Parathyroid adenoma (tissue), 2 donors: Measurements from ENCODE around the gene OLFML1.

Experiments used
- H2AFZ ChIP-seq: fragments of 300-600 bp; sonication (generic); one replicate; pipeline ENCODE4 v1.7.0; 2017; ENCODE audit warnings: antibody characterized with exemption, mild to moderate bottlenecking
- H3K27ac ChIP-seq: fragments of 300-600 bp; sonication (generic); one replicate; pipeline ENCODE4 v1.7.0; 2017
- H3K27me3 ChIP-seq: fragments of 300-600 bp; sonication (generic); one replicate; pipeline ENCODE4 v1.7.0; 2017; ENCODE audit warnings: low read length; ENCODE audit not compliant: control insufficient read depth, insufficient read depth
- H3K36me3 ChIP-seq: fragments of 300-600 bp; sonication (generic); one replicate; pipeline ENCODE4 v1.7.0; 2017; ENCODE audit warnings: low read length; ENCODE audit not compliant: control insufficient read depth, insufficient read depth
- H3K4me1 ChIP-seq: fragments of 300-600 bp; sonication (generic); one replicate; pipeline ENCODE4 v1.7.0; 2017; ENCODE audit warnings: control low read depth
- H3K4me2 ChIP-seq: fragments of 300-600 bp; sonication (generic); one replicate; pipeline ENCODE4 v1.7.0; 2017; ENCODE audit warnings: low read length
- H3K4me3 ChIP-seq: fragments of 300-600 bp; sonication (generic); one replicate; pipeline ENCODE4 v1.7.0; 2017; ENCODE audit warnings: low read depth, low read length
- H3K79me2 ChIP-seq: fragments of 300-600 bp; sonication (generic); one replicate; pipeline ENCODE4 v1.7.0; 2017; ENCODE audit warnings: control low read depth
- H3K9ac ChIP-seq: fragments of 300-600 bp; sonication (generic); one replicate; pipeline ENCODE4 v1.7.0; 2017; ENCODE audit warnings: mild to moderate bottlenecking
- H3K9me3 ChIP-seq: fragments of 300-600 bp; sonication (generic); one replicate; pipeline ENCODE4 v1.7.0; 2017; ENCODE audit warnings: low read length; ENCODE audit not compliant: control insufficient read depth
- TF ChIP-seq, protein P1 (sequence below): fragments of 300-600 bp; sonication (generic); IDR thresholded peaks from one replicate; pipeline ENCODE4 v1.7.0; 2017; ENCODE audit warnings: antibody characterized with exemption, mild to moderate bottlenecking
- donor health status: primary hyperparathyroidism.

The OLFML1 gene

DNA sequence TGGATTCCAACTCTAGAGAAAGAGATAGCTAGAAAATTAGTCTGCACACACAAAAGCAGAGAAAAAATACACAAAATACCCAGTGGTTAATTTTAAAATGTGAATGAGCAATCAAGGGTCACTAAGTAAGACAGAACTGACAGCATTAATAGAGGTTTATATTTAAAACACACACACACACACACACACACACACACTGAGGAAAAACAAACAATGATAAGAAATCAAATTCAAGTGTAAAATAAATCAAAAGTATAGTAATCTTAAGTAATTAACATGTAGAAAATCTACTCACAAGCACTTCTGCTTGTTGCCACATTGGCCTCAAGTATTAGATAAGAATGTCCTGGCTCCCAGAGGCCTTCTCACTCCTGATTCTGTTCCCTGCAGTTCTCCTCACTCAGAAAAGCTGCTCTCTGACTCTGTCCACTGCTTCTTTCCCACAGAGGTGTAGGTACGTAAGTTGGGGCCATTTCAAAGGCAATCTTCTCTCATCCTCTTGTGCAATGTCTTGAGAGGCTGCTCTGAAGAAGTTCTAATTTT, 33.3 kb upstream of the OLFML1 start:
- no peak overlapping the region for H3K27ac ChIP-seq
- no peak overlapping the region for H2AFZ ChIP-seq
- no peaks in the 10 kb centered on the region for H3K27me3 ChIP-seq
- H3K4me3 ChIP-seq: no peak overlapping the region
- no peak overlapping the region for H3K4me2 ChIP-seq
- H3K4me1 ChIP-seq: no peaks in the 10 kb centered on the region
- no peak overlapping the region for H3K9ac ChIP-seq
- TF ChIP-seq, protein P1, sequence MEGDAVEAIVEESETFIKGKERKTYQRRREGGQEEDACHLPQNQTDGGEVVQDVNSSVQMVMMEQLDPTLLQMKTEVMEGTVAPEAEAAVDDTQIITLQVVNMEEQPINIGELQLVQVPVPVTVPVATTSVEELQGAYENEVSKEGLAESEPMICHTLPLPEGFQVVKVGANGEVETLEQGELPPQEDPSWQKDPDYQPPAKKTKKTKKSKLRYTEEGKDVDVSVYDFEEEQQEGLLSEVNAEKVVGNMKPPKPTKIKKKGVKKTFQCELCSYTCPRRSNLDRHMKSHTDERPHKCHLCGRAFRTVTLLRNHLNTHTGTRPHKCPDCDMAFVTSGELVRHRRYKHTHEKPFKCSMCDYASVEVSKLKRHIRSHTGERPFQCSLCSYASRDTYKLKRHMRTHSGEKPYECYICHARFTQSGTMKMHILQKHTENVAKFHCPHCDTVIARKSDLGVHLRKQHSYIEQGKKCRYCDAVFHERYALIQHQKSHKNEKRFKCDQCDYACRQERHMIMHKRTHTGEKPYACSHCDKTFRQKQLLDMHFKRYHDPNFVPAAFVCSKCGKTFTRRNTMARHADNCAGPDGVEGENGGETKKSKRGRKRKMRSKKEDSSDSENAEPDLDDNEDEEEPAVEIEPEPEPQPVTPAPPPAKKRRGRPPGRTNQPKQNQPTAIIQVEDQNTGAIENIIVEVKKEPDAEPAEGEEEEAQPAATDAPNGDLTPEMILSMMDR: no peak
- H3K9me3 ChIP-seq: no peaks in the 10 kb centered on the region
- H3K36me3 ChIP-seq: no peaks in the 10 kb centered on the region
- H3K79me2 ChIP-seq: no peaks in the 10 kb centered on the region

DNA sequence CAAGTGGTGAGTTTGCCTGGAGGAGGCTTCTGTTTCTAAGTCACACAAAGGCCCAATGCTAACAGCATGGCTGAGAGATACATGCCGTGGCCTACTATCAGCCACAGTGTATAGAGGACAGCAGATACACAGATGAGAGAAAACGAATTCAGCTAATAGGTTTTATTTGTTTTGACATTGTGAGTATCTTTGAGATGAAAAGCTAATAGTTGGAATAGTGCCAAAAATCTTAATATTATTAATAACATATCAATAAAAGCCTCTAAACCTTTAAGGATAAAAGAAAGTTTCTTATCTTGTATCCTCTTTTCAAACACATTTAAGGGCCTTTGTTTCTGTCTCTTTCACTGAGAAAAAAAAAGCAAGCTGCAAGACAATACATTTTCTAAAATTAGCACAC, 30.5 kb upstream of the OLFML1 start:
- Histone ChIP-seq H3K9me3 (no peaks in the 10 kb centered on the region), H3K27ac (no peak overlapping the region), H3K27me3 (no peaks in the 10 kb centered on the region), H3K4me3 (no peak overlapping the region), H3K36me3 (no peaks in the 10 kb centered on the region), H3K4me1 (no peaks in the 10 kb centered on the region), H2AFZ (no peak overlapping the region), H3K79me2 (no peaks in the 10 kb centered on the region), H3K4me2 (no peak overlapping the region), H3K9ac (no peak overlapping the region)
- TF ChIP-seq, protein P1: no peak

DNA sequence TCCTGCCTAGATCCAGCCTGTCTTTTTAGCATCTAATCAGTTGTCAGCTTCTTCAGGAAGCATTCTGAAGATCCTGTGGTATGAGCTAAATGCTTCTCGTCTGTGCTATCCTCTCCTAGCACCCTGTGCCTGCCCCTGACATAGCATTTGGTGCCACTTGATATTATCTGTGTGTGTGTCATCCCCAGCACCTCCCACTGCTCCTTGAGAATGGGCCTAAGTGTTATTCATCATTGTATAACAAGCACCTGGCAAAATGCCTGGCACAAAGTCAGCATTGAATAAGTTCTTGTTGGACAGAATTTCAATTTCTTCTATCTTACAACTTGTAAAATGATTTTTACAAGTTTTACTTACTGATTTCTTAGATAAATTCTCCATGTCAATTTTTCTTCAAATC, 28.1 kb upstream of the OLFML1 start:
- no peaks in the 10 kb centered on the region for H3K36me3 ChIP-seq
- no peaks in the 10 kb centered on the region for H3K4me1 ChIP-seq
- TF ChIP-seq, protein P1: no peak
- H3K4me2 ChIP-seq: no peak overlapping the region
- H3K9me3 ChIP-seq: no peaks in the 10 kb centered on the region
- H3K9ac ChIP-seq: no peak overlapping the region
- no peaks in the 10 kb centered on the region for H3K79me2 ChIP-seq
- no peak overlapping the region for H3K4me3 ChIP-seq
- no peak overlapping the region for H3K27ac ChIP-seq
- H3K27me3 ChIP-seq: no peaks in the 10 kb centered on the region
- H2AFZ ChIP-seq: no peak overlapping the region

DNA sequence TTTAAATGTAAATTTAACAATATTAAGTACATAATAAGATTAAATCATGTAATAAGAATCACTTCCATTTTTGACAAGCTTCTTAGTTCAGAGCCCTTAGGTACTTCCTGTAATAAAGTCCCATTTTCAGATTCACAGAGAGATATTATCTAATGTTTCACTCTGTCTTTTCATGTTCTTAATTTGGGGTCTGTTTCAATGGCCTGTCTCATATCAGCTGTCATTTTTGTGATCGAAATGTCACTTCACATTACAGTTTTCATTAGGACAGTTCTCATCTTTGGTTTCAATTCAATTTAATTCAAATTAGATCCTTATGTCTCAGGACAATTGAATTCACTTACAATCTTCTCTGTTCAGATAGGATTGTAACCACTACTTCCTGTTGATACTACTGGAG, 22.6 kb upstream of the OLFML1 start:
- Histone ChIP-seq H3K4me2 (no peak overlapping the region), H3K9me3 (no peaks in the 10 kb centered on the region), H3K79me2 (no peaks in the 10 kb centered on the region), H3K27ac (no peak overlapping the region), H3K36me3 (no peaks in the 10 kb centered on the region), H3K4me1 (no peaks in the 10 kb centered on the region), H3K9ac (no peak overlapping the region), H3K4me3 (no peak overlapping the region), H2AFZ (no peak overlapping the region), H3K27me3 (no peaks in the 10 kb centered on the region)
- TF ChIP-seq, protein P1: no peak

DNA sequence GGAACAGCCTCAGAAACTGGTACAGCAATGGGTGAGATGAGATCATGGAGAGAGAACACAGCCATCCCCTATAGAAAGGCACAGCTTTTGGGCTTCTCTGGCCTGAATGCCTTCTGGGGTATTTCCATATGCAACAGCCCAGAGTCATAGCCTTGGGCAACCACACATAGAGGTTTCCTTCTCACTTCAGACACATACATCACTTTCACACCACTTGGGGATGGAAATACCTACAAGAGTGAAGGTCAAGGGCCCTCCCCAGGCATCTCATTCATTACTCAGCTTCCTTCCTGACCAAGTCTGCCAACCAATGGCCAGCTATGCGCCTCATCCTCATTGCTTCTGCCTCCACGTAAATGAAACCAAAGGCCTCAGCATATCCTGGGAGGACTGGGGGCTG, 17.7 kb upstream of the OLFML1 start:
- Histone ChIP-seq H3K79me2 (no peaks in the 10 kb centered on the region), H2AFZ (no peak overlapping the region), H3K4me1 (no peaks in the 10 kb centered on the region), H3K27me3 (no peaks in the 10 kb centered on the region), H3K27ac (no peak overlapping the region), H3K36me3 (no peaks in the 10 kb centered on the region), H3K9ac (no peak overlapping the region), H3K4me3 (no peak overlapping the region), H3K4me2 (no peak overlapping the region), H3K9me3 (no peaks in the 10 kb centered on the region)
- TF ChIP-seq, protein P1: no peak
